ENCODE results near the gene TMPRSS11F. TPM values are rescaled to one million over a fixed set of nuclear protein-coding genes. Genes with fewer than 3 reads are reported as not detected.

TMPRSS11F gene
- total RNA-seq, 1 donor = not detected

DNA sequence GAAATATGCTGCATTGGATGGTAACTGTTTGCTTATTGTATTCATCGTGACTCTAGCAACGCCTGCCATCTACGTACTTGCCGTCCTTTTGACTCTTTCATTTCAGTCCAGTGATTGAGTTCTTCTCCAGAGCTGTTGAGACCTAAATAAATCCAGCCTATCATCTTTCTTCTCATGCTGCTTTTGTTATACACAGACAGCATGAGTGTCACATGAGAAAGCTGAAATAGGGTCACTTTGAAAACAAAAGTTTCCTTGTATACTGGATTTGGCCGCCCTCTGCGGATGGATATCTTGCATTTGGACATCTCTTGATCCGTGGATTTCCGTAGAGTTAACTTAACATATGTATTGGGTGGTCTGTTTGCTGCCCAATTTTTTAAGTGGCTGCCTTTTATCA is 67.2 kb downstream of the TMPRSS11F start:
- TF ChIP-seq, protein P1, sequence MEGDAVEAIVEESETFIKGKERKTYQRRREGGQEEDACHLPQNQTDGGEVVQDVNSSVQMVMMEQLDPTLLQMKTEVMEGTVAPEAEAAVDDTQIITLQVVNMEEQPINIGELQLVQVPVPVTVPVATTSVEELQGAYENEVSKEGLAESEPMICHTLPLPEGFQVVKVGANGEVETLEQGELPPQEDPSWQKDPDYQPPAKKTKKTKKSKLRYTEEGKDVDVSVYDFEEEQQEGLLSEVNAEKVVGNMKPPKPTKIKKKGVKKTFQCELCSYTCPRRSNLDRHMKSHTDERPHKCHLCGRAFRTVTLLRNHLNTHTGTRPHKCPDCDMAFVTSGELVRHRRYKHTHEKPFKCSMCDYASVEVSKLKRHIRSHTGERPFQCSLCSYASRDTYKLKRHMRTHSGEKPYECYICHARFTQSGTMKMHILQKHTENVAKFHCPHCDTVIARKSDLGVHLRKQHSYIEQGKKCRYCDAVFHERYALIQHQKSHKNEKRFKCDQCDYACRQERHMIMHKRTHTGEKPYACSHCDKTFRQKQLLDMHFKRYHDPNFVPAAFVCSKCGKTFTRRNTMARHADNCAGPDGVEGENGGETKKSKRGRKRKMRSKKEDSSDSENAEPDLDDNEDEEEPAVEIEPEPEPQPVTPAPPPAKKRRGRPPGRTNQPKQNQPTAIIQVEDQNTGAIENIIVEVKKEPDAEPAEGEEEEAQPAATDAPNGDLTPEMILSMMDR (IDR thresholded peaks at IDR 0.05; ENCODE audit: insufficient read depth, low read depth, low read length) = no peak
- no peak for DNase-seq (ENCODE audit: low read depth)
- H3K4me3 ChIP-seq (ENCODE audit: low read depth, low read length) = no peak overlapping the region

DNA sequence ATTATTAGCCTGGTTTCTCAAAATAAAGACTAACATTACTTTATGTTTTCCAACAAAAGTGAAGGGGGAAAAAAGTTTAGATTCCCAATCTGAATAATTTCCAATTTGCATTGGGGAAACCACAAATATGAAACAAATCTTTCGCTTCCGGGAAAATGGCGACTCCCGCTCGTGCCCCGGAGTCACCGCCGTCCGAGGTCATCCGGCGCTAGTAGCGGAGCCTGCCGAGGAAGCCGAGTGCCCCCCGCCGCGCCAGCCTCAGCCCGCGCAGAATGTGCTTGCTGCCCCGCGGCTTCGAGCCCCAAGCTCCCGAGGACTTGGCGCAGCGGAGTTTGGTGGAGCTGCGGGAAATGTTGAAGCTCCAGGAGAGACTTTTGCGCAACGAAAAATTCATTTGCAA is 91.4 kb downstream of the TMPRSS11F start:
- TF ChIP-seq, protein P1 (IDR thresholded peaks at IDR 0.05; ENCODE audit: insufficient read depth, low read depth, low read length) = no peak
- DNase-seq (ENCODE audit: low read depth) = no peak
- no peak overlapping the region for H3K4me3 ChIP-seq (ENCODE audit: low read depth, low read length)

DNA sequence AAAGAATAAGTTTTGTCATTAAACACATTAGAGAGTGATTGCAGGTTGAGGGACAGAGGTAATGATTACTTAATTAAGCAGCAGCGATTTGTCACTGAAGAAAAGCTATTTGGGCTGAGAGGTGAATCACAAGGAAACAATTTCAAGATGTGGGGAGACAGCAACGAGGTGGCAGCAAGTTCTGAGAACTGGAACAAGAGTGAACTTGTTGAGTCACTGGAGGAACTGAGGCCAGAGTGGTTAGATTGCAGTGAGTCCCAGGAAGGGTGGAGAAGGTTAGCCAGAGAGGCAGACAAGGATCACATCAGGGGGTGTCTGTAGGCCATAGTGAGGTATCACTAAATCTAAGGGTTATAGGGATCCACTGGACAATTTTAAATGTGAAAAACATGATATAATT is 108.5 kb downstream of the TMPRSS11F start:
- no peak overlapping the region for H3K4me3 ChIP-seq (ENCODE audit: low read depth, low read length)
- no peak for DNase-seq (ENCODE audit: low read depth)
- TF ChIP-seq, protein P1 (IDR thresholded peaks at IDR 0.05; ENCODE audit: insufficient read depth, low read depth, low read length) = no peak

DNA sequence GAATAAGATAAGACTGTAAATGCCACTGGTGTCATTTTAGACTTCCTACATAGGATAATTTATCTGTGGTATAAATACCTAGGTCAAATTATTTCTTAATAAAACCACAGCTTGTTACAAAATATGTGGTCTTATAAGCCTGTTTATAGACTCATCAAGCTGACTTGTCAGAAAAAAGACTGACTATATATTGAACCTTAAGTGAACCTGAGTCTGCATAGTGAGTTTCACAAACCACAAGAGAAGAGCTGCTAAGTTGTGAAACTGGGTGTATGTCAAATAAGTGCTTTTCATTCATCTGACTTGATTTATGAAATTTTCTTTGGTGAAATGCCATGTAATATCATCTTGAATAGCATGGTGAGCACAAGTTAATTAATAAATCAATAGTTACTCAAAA is 118.0 kb downstream of the TMPRSS11F start:
- H3K4me3 ChIP-seq (ENCODE audit: low read depth, low read length) = no peak overlapping the region
- DNase-seq (ENCODE audit: low read depth) = no peak
- TF ChIP-seq, protein P1 (IDR thresholded peaks at IDR 0.05; ENCODE audit: insufficient read depth, low read depth, low read length) = no peak

Small RNA genes lying within 50 kb of the gene (small RNA-seq; reads per million reads assigned to genes)
- gene RNU6-95P = not detected

Other genes starting within 250 kb of the TMPRSS11F start
- not detected in 2 replicates for gene TMPRSS11D, start 245.9 kb downstream of the TMPRSS11F start, total RNA-seq
- gene TMPRSS11A, start 166.4 kb downstream of the TMPRSS11F start, total RNA-seq = not detected in 2 replicates
- gene TMPRSS11B, start 115.8 kb upstream of the TMPRSS11F start, total RNA-seq = not detected in 2 replicates
- gene YTHDC1, start 220.2 kb upstream of the TMPRSS11F start, total RNA-seq = 34.8 and 43.2 TPM in 2 replicates